ENCODE data around the gene TOP3B. TPM values are rescaled to one million over a fixed set of nuclear protein-coding genes. Genes with fewer than 3 reads are reported as not detected.

TOP3B gene
- total RNA-seq, 1 experiment from 2014 or later: 29.1 TPM

DNA sequence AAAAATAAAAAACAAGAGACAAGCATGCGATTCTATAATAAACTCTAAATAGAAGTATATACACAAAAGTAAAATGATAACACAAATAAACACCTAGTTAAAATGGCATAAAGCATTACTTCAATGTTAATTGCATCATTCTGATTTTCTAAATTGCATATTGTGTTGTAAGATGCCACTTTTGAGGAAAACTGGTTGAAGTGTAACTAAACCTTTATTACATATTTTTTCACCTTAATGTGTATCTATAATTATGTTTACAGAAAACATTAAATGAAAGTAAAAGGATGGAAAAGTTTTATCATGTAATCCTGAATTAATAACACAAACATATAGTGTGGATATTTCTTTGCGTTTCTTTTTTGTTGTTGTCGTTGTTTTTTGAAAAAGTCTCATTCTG lies 45.4 kb upstream of the TOP3B start:
- ATAC-seq (no peak), DNase-seq (ENCODE audit: low read depth, low spot score) (no peak)
- Histone ChIP-seq H3K36me3 (ENCODE audit: control insufficient read depth, insufficient read depth, low read length) (no peaks in the 10 kb centered on the region), H3K4me3 (ENCODE audit: low read depth in 2 of 2, low read length in 2 of 2) (no peak overlapping the region), H3K27me3 (ENCODE audit: control insufficient read depth, insufficient read depth, low read length) (no peaks in the 10 kb centered on the region), H3K27ac (ENCODE audit: low read length) (no peak overlapping the region), H3K9me3 (ENCODE audit: control insufficient read depth, insufficient read depth, low read depth, low read length) (no peaks in the 10 kb centered on the region), H3K4me1 (ENCODE audit: control insufficient read depth, insufficient read depth, low read length) (no peaks in the 10 kb centered on the region)
- ChIA-PET POLR2A (no interaction called here), CTCF (no interaction called here)
- intact Hi-C loops (cut with micrococcal nuclease; ENCODE audit: unreplicated experiment): no loop called here
- BruUV-seq (replicated peaks): no TSS peak
- no peak for TF ChIP-seq SIN3A (IDR thresholded peaks at IDR 0.05; ENCODE audit: borderline replicate concordance, insufficient read depth, low read depth, low read length)
- TF ChIP-seq, protein P1, sequence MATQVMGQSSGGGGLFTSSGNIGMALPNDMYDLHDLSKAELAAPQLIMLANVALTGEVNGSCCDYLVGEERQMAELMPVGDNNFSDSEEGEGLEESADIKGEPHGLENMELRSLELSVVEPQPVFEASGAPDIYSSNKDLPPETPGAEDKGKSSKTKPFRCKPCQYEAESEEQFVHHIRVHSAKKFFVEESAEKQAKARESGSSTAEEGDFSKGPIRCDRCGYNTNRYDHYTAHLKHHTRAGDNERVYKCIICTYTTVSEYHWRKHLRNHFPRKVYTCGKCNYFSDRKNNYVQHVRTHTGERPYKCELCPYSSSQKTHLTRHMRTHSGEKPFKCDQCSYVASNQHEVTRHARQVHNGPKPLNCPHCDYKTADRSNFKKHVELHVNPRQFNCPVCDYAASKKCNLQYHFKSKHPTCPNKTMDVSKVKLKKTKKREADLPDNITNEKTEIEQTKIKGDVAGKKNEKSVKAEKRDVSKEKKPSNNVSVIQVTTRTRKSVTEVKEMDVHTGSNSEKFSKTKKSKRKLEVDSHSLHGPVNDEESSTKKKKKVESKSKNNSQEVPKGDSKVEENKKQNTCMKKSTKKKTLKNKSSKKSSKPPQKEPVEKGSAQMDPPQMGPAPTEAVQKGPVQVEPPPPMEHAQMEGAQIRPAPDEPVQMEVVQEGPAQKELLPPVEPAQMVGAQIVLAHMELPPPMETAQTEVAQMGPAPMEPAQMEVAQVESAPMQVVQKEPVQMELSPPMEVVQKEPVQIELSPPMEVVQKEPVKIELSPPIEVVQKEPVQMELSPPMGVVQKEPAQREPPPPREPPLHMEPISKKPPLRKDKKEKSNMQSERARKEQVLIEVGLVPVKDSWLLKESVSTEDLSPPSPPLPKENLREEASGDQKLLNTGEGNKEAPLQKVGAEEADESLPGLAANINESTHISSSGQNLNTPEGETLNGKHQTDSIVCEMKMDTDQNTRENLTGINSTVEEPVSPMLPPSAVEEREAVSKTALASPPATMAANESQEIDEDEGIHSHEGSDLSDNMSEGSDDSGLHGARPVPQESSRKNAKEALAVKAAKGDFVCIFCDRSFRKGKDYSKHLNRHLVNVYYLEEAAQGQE (IDR thresholded peaks at IDR 0.05; ENCODE audit: insufficient read depth in 1 of 2, low read depth in 2 of 2, low read length in 1 of 2): no peak
- no peak for TF ChIP-seq POLR2AphosphoS5 (IDR thresholded peaks at IDR 0.05; ENCODE audit: low read depth, low read length)
- TF ChIP-seq TCF7L2 (IDR thresholded peaks at IDR 0.05; ENCODE audit: low read depth, low read length): no peak
- TF ChIP-seq, protein P2, sequence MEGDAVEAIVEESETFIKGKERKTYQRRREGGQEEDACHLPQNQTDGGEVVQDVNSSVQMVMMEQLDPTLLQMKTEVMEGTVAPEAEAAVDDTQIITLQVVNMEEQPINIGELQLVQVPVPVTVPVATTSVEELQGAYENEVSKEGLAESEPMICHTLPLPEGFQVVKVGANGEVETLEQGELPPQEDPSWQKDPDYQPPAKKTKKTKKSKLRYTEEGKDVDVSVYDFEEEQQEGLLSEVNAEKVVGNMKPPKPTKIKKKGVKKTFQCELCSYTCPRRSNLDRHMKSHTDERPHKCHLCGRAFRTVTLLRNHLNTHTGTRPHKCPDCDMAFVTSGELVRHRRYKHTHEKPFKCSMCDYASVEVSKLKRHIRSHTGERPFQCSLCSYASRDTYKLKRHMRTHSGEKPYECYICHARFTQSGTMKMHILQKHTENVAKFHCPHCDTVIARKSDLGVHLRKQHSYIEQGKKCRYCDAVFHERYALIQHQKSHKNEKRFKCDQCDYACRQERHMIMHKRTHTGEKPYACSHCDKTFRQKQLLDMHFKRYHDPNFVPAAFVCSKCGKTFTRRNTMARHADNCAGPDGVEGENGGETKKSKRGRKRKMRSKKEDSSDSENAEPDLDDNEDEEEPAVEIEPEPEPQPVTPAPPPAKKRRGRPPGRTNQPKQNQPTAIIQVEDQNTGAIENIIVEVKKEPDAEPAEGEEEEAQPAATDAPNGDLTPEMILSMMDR (IDR thresholded peaks at IDR 0.05): no peak
- in situ Hi-C loops (cut with HindIII; ENCODE audit: low pct_unique_long_range_greater_than_20kb, low sequenced_read_pairs): no loop called here

DNA sequence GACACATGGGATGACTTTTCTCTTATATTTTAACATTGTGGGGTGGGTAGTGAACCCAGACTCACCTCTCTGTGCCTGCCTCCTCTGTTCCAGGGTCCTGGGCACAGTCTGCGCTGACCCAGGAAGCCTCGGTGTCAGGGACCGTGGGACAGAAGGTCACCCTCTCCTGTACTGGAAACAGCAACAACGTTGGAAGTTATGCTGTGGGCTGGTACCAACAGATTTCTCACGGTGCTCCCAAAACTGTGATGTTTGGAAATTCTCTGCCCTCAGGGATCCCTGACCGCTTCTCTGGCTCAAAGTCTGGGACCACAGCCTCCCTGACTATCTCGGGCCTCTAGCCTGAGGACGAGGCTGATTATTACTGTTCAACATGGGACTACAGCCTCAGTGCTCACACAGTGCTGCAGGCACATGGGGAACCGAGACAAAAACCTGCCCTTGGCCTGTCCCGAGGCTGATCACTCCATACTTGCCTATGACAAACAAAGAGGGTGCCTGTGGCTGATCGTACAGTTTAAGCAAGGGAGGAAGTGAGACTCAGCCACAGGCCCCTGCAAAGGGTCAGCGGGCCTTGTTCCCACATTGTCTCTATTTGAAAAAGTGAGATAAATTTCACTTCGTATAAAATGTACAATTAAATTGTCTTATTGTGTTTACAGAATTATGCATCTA lies 43.7 kb upstream of the TOP3B start:
- Histone ChIP-seq H3K9me3 (ENCODE audit: control insufficient read depth, insufficient read depth, low read depth, low read length) (no peaks in the 10 kb centered on the region), H3K4me3 (ENCODE audit: low read depth in 2 of 2, low read length in 2 of 2) (no peak overlapping the region), H3K36me3 (ENCODE audit: control insufficient read depth, insufficient read depth, low read length) (no peaks in the 10 kb centered on the region), H3K27ac (ENCODE audit: low read length) (no peak overlapping the region), H3K27me3 (ENCODE audit: control insufficient read depth, insufficient read depth, low read length) (no peaks in the 10 kb centered on the region), H3K4me1 (ENCODE audit: control insufficient read depth, insufficient read depth, low read length) (no peaks in the 10 kb centered on the region)
- no peak for DNase-seq (ENCODE audit: low read depth, low spot score)
- no peak for ATAC-seq
- TF ChIP-seq, protein P1 (IDR thresholded peaks at IDR 0.05; ENCODE audit: insufficient read depth in 1 of 2, low read depth in 2 of 2, low read length in 1 of 2): no peak
- TF ChIP-seq POLR2AphosphoS5 (IDR thresholded peaks at IDR 0.05; ENCODE audit: low read depth, low read length): no peak
- TF ChIP-seq, protein P2 (IDR thresholded peaks at IDR 0.05): no peak
- TF ChIP-seq SIN3A (IDR thresholded peaks at IDR 0.05; ENCODE audit: borderline replicate concordance, insufficient read depth, low read depth, low read length): no peak
- no peak for TF ChIP-seq TCF7L2 (IDR thresholded peaks at IDR 0.05; ENCODE audit: low read depth, low read length)
- intact Hi-C loops (cut with micrococcal nuclease; ENCODE audit: unreplicated experiment): no loop called here
- POLR2A ChIA-PET: no interaction called here
- CTCF ChIA-PET: no interaction called here
- in situ Hi-C loops (cut with HindIII; ENCODE audit: low pct_unique_long_range_greater_than_20kb, low sequenced_read_pairs): no loop called here
- no TSS peak for BruUV-seq (replicated peaks)
